ENCODE data around the gene ZNF831. TPM values are rescaled to one million over a fixed set of nuclear protein-coding genes. Genes with fewer than 3 reads are reported as not detected.

ZNF831 gene
- total RNA-seq, 1 experiment from 2014 or later, result not detected

GRCh38 chr20:59131551-59132285 is 31.9 kb upstream of the ZNF831 start:
- H3K4me3 ChIP-seq (ENCODE audit: insufficient read depth, low read depth, low read length), result no peak overlapping the region
- no peak for DNase-seq
- no peaks in the 10 kb centered on the region for H3K27me3 ChIP-seq (ENCODE audit: control insufficient read depth, insufficient read depth, low read length)
- H3K36me3 ChIP-seq (replicated peaks; ENCODE audit: control insufficient read depth, insufficient read depth, low read length), result no peaks in the 10 kb centered on the region

- Histone ChIP-seq H3K27me3 (ENCODE audit: control insufficient read depth, insufficient read depth, low read length) (no peaks in the 10 kb centered on the region), H3K4me3 (ENCODE audit: insufficient read depth, low read depth, low read length) (no peak overlapping the region), H3K36me3 (replicated peaks; ENCODE audit: control insufficient read depth, insufficient read depth, low read length) (no peaks in the 10 kb centered on the region)
- no peak for DNase-seq
These were observed 29.4 kb upstream of the ZNF831 start for GRCh38 chr20:59134182-59134581.

GRCh38 chr20:59135093-59135492 is 28.5 kb upstream of the ZNF831 start:
- Histone ChIP-seq H3K36me3 (replicated peaks; ENCODE audit: control insufficient read depth, insufficient read depth, low read length) (no peaks in the 10 kb centered on the region), H3K27me3 (ENCODE audit: control insufficient read depth, insufficient read depth, low read length) (no peaks in the 10 kb centered on the region), H3K4me3 (ENCODE audit: insufficient read depth, low read depth, low read length) (no peak overlapping the region)
- no peak for DNase-seq

- Histone ChIP-seq H3K36me3 (replicated peaks; ENCODE audit: control insufficient read depth, insufficient read depth, low read length) (no peaks in the 10 kb centered on the region), H3K4me3 (ENCODE audit: insufficient read depth, low read depth, low read length) (no peak overlapping the region), H3K27me3 (ENCODE audit: control insufficient read depth, insufficient read depth, low read length) (no peaks in the 10 kb centered on the region)
- DNase-seq, result no peak
These were observed 27.6 kb upstream of the ZNF831 start for GRCh38 chr20:59136027-59136426.

GRCh38 chr20:59137532-59137931 is 26.1 kb upstream of the ZNF831 start:
- Histone ChIP-seq H3K4me3 (ENCODE audit: insufficient read depth, low read depth, low read length) (no peak overlapping the region), H3K27me3 (ENCODE audit: control insufficient read depth, insufficient read depth, low read length) (no peaks in the 10 kb centered on the region)
- no peak for DNase-seq

GRCh38 chr20:59138114-59138748 is 25.4 kb upstream of the ZNF831 start:
- peak; percentile 6 for DNase-seq
- no peaks in the 10 kb centered on the region for H3K27me3 ChIP-seq (ENCODE audit: control insufficient read depth, insufficient read depth, low read length)

More at GRCh38 chr20:59137532-59137931, 26.1 kb upstream of the ZNF831 start:
- H3K36me3 ChIP-seq (replicated peaks; ENCODE audit: control insufficient read depth, insufficient read depth, low read length), result no peaks in the 10 kb centered on the region

GRCh38 chr20:59139998-59140397 is 23.6 kb upstream of the ZNF831 start:
- no peak for DNase-seq
- no peak overlapping the region for H3K4me3 ChIP-seq (ENCODE audit: insufficient read depth, low read depth, low read length)
- no peaks in the 10 kb centered on the region for H3K27me3 ChIP-seq (ENCODE audit: control insufficient read depth, insufficient read depth, low read length)
- H3K36me3 ChIP-seq (replicated peaks; ENCODE audit: control insufficient read depth, insufficient read depth, low read length), result no peaks in the 10 kb centered on the region

More at GRCh38 chr20:59138114-59138748, 25.4 kb upstream of the ZNF831 start:
- H3K4me3 ChIP-seq (ENCODE audit: insufficient read depth, low read depth, low read length), result no peak overlapping the region
- H3K36me3 ChIP-seq (replicated peaks; ENCODE audit: control insufficient read depth, insufficient read depth, low read length), result no peaks in the 10 kb centered on the region

- Histone ChIP-seq H3K4me3 (ENCODE audit: insufficient read depth, low read depth, low read length) (no peak overlapping the region), H3K36me3 (replicated peaks; ENCODE audit: control insufficient read depth, insufficient read depth, low read length) (no peaks in the 10 kb centered on the region), H3K27me3 (ENCODE audit: control insufficient read depth, insufficient read depth, low read length) (no peaks in the 10 kb centered on the region)
- peak; percentile 67 for DNase-seq
These were observed 21.6 kb upstream of the ZNF831 start for GRCh38 chr20:59141818-59142581.

- DNase-seq, result no peak
- H3K4me3 ChIP-seq (ENCODE audit: insufficient read depth, low read depth, low read length), result no peak overlapping the region
- no peaks in the 10 kb centered on the region for H3K36me3 ChIP-seq (replicated peaks; ENCODE audit: control insufficient read depth, insufficient read depth, low read length)
- no peaks in the 10 kb centered on the region for H3K27me3 ChIP-seq (ENCODE audit: control insufficient read depth, insufficient read depth, low read length)
These were observed 20.3 kb upstream of the ZNF831 start for GRCh38 chr20:59143326-59143725.

GRCh38 chr20:59144179-59144830 is 19.3 kb upstream of the ZNF831 start:
- no peaks in the 10 kb centered on the region for H3K36me3 ChIP-seq (replicated peaks; ENCODE audit: control insufficient read depth, insufficient read depth, low read length)
- DNase-seq, result no peak
- H3K27me3 ChIP-seq (ENCODE audit: control insufficient read depth, insufficient read depth, low read length), result no peaks in the 10 kb centered on the region
- no peak overlapping the region for H3K4me3 ChIP-seq (ENCODE audit: insufficient read depth, low read depth, low read length)

- DNase-seq, result no peak
- H3K36me3 ChIP-seq (replicated peaks; ENCODE audit: control insufficient read depth, insufficient read depth, low read length), result no peaks in the 10 kb centered on the region
- no peak overlapping the region for H3K4me3 ChIP-seq (ENCODE audit: insufficient read depth, low read depth, low read length)
- H3K27me3 ChIP-seq (ENCODE audit: control insufficient read depth, insufficient read depth, low read length), result no peaks in the 10 kb centered on the region
These were observed 18.8 kb upstream of the ZNF831 start for GRCh38 chr20:59144831-59145196.

- DNase-seq, result no peak
- no peaks in the 10 kb centered on the region for H3K27me3 ChIP-seq (ENCODE audit: control insufficient read depth, insufficient read depth, low read length)
- no peaks in the 10 kb centered on the region for H3K36me3 ChIP-seq (replicated peaks; ENCODE audit: control insufficient read depth, insufficient read depth, low read length)
- H3K4me3 ChIP-seq (ENCODE audit: insufficient read depth, low read depth, low read length), result no peak overlapping the region
These were observed 18.2 kb upstream of the ZNF831 start for GRCh38 chr20:59145247-59145923.

GRCh38 chr20:59145924-59146779 is 17.5 kb upstream of the ZNF831 start:
- DNase-seq, result no peak

More at GRCh38 chr20:59145924-59146779, 17.5 kb upstream of the ZNF831 start:
- no peaks in the 10 kb centered on the region for H3K27me3 ChIP-seq (ENCODE audit: control insufficient read depth, insufficient read depth, low read length)
- no peaks in the 10 kb centered on the region for H3K36me3 ChIP-seq (replicated peaks; ENCODE audit: control insufficient read depth, insufficient read depth, low read length)
- no peak overlapping the region for H3K4me3 ChIP-seq (ENCODE audit: insufficient read depth, low read depth, low read length)

Measured in H7 (cell line).